COLO829 (cell line): ENCODE measurements around the gene C19orf81.

ENCODE experiments used
- DNase-seq: peaks from one replicate; pipeline ENCODE4 v3.0.0; 2012; ENCODE audit warnings: low spot score

Gene C19orf81

DNA sequence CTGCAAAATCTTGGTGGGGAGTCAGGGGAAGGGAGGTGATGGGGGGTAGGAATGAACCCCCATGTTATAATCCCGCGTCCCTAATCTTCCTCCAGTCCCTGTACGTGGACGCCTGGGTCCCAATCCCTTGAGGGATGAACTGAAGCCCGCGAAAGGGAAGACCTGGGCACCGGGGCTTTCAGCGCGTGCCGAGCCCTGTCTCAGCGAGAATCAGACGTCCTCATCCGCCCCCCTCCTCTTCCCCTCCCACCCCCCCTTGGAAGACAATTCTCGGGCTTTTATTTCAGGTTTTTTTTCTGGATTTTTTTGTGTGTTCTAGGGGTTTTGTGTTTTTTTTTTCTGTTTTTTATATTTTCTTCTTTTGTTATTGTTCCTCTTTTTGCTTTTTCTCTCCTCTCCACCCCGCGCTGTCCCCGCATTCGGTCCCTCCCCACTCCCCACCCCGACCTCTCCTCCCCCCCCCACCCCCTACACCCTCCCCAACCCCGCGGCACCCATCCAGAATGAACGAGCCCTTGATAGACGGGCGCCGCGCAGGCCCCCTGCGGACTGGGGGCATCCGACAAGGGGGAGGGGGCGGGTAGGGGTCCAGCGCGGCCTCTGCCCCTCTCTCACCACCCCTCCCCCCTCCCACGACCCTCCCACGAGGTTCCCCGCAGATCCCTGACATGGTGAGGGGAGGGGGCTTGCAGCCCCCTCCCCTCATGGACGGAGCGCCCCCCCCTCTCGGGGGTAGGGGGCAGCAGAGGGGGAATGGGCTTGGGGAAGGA, 10.3 kb downstream of the C19orf81 start:
- no peak for DNase-seq

DNA sequence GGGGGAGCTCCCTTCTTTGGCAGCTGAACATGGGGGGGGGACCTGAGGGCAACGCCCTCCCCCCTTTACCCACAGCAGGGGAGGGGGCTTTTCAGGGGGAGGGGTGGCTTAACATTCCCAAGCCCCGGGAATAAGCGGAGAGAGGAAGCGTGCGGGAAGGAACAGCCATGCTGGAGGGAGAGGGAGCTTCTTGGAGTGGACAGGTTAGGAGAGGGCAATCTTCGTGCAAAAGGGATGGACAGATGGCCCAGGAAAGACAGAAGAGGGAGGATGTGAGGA, 10.8 kb downstream of the C19orf81 start:
- DNase-seq, result no peak

DNA sequence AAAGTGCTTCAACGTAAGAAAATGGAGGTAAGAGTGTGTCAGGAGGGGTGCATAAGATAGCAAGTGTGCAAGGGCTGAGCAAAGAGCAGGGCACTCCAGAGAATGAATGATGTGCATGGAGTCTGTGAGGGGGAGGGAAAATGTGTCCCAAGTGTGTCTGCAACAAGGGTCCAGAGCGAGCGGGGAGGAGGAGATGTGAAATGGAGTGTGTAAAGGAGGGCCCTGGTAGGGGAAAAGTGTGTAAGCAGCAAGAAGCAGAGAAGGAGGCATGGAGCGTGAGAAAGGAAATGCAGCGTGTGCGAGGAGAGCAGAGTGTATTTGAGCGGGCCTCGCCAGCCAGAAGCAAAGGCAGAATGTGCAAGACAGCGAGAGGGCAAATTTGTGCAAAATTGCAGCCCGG, 11.8 kb downstream of the C19orf81 start:
- no peak for DNase-seq

DNA sequence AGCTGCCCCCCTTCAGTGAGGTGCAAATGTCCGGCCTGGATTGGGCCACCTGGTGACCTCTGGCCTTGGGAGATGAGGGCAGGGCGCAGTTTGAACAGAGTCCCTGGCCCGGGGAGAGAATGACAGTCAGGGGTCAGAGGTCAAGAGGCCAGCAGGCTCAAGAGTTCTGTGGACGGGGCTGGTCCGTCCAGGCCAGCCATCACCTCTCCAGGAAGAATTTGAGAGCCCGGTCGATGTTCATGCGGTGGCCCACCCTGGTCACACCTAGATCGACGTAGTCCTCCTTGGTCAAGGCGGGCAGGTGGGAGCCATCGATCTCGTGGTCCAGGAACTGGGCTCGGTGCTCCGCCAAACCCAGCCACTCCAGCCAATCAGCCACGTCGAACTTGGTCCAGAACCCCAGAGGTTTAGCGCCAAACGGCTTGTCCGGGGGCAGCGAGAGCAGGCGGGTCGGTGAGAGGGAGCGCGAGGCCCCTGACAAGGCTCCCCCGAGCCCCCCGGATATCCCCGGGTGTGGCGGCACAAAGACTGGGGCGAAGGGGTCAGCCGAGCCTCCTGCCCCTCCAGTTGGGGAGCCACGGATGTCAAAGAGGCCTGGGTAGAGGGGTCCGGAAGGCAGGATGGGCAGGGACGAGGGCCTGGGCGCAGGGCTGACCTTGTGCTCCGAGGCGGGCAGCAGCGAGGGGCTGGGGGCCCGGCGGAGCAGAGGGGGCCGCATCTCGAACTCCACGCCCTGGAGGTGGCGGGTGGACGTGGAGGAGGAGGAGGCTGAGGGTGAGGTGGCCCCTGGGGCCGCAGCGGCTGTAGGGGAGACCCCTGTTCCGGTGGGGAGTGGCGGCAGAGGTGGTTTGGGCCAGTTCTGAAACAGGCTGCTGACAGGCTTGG, 12.8 kb downstream of the C19orf81 start:
- no peak for DNase-seq

DNA sequence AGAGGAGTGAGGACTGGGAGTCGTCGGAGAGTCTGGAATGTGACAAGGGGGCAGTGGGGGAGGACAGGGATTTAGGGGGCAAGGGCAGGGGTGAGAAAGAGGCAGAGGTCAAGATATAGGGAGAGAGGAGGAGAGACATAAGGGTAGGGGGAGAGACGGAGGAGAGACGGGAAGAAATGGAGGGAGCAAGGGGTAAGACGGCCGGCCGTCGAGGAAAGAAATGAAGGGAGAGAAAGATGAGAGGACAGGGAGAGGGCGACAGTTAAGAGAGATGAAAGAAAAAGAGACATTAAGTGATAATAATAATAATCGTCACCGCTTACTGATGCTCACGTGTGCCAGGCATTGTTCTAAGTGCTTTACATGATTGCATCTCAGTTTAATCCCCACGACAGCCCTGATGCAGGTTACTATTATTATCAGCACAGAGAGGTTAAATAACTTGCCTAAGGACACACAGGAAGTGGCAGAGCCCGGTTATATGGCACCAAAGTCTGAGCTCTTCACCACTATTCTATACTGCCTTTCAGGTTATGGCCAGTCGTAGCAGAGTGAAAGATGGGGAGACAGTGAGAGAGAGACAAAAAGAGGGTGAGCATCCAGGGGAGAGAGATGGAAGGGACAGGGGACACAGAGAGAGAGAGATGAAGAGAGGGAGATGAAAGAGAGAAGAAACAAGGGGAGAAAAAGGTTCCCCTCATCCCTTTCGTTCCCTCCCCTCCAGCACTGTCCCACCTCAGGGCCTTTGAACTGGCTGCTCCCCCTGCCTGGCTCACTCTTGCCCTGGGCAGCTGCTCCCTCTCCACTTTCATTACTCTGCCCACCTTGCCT, 13.6 kb downstream of the C19orf81 start:
- no peak for DNase-seq

DNA sequence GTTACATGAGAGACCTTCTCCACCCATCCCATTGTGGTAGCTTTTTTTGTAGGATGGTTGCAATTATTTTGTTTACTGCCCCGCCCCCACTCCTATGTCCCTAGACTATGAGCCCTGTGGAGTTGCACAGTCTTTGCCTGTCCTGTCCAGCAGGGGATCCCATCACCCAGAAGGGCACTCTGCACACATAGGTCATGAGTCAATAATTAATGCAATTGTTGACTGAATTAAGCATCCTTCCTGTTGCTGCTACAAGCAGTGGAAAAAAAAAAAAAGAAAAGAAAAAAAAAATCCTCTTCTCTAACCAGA, 14.2 kb downstream of the C19orf81 start:
- no peak for DNase-seq

DNA sequence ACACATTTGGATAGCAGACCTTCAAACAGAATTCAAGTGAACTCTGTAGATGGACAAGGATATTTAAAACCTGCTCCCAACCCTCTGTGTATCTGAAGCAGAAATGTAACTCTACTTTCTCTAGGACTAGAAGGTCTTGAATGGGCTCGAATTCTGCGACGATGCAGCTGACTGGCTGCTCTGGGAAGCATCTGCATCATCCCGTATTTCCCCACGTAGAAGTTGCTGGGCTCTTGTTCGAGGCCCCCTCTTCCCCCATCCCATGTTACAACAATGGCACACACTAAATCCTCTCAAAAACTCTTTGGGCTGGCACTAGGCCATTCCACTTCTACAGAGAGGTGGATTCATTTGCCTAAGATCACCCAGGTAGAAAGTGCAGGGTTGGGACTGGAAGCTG, 15.0 kb downstream of the C19orf81 start:
- no peak for DNase-seq

DNA sequence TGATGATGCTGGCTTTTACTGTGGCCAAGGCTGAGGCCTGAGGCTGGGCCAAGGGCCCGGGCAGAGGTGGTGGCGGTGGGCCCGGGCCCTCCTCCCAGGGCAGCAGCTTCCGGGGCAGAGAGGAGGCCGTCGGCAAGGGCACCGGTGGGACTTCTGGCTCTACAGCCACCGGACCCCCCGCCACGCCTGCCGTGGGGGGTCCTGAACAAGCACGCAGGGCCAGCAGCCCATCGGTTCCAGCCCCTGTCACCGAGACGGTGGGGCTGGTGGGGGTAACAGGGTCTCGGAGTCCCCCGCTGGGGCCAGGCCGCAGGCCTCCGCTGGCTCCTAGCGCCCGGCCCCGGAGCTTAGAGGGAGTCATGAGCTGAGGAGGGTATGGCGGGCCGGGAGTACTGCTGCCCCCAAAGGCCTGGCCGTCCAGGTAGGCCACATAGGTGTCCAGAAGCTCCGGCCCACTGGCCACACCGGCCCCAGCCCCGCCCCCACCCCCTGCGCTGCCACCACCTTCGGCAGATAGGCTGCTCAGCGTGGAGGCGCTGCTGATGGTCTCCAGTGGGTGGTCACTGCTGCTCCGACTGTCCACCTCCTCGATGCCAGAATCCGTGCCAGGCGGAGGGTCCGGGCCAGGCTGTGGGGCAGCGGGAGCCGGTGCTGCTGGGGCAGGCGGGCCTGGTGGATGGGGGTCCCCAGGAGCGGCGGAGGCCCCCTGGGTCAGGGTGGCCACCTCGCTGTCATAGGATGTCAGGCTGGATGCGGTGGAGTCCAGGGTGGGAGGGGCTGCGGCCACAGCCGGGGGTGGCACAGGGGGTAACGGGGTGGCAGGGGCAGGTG, 17.3 kb downstream of the C19orf81 start:
- no peak for DNase-seq

DNA sequence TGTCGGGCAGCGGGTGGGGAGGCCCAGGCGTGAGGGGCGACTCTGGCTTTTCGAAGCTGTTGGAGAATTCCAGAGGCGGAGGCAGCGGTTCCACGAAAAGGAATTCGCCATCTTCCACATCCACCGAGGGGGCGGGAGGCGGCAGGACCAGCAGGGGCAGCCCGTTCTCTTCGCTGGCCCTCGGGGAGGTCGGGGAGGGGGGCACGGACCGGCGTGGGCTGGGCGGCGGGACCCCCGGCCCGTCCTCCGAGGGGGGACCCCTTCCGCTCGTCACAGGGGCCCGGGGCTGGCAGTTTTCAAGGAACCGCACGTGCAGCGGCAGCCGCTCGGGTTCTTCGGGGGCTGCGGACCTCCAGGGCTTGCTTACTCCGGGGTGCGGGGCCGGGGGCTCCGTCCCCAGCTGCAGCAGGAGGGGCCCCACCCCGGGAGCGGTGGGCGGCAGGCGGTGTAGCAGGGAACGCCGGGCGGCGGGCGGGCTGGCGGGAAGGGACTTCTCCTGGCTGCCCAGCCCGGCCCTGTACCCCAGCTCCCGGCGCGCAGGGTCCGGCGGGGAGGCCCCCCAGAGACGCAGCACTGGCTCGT, 18.0 kb downstream of the C19orf81 start:
- DNase-seq, result no peak

DNA sequence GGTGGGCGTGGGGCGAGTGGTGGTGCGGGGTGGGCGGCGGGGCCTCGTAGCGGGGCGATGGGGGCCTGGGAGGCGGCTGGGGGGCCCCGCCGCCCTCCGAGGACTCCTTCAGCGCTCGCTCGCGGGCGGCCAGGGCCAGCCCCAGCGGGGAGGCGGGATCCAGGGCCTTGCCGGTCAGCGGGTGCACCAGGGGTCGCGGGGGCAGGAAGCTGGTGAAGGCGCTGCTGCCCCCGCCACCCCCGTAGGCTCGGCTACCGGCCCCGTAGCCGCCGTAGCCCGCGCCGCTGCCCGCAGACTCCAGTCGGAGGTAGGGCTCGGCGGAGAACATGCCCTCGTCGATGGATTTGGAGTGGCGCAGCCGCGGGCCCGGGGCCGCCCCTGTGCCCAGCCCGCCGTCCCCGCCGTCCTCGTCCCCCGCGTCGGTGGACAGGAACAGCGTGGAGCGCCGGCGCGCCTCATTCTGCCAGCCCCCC, 18.6 kb downstream of the C19orf81 start:
- no peak for DNase-seq

DNA sequence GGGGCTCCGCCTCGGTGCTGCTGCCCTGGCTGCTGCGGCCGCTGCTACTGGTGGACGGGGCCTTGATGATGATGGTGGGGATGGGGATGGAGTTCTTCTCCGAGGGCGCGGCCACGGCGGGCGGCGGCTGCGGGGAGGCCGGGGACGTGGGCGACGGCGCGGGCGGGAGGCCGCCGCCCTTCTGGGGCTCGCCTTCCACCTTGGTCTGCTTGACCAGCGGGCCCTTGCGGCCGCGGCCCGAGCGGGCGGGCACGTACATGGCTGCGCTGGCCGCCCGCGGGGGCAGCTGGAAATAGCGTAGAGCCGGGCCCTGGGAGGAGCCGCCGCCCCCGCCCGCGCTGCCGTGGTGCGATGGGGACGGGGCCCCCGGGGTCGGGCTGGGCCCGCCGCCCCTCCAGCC, 19.2 kb downstream of the C19orf81 start:
- DNase-seq, result no peak

DNA sequence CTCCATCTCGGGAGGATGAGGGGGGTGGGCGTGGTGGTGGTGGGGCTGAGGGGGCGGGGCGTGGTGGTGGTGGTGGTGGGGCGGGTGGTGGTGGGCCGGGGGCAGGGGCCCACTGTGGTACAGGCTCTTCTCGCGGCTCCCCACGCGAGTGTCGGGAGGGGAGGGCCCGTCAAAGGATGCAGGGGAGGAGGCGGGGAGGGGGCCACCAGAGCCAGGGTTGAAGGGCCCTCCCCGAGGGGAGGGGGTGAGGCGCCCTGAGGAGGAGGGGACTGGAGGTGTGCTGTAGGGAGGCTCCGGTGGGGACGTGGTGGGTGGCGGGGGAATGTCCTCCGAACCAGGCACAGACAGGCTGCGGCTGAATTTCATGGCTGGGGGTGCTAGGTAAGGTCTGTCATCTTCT, 19.6 kb downstream of the C19orf81 start:
- DNase-seq, result no peak

DNA sequence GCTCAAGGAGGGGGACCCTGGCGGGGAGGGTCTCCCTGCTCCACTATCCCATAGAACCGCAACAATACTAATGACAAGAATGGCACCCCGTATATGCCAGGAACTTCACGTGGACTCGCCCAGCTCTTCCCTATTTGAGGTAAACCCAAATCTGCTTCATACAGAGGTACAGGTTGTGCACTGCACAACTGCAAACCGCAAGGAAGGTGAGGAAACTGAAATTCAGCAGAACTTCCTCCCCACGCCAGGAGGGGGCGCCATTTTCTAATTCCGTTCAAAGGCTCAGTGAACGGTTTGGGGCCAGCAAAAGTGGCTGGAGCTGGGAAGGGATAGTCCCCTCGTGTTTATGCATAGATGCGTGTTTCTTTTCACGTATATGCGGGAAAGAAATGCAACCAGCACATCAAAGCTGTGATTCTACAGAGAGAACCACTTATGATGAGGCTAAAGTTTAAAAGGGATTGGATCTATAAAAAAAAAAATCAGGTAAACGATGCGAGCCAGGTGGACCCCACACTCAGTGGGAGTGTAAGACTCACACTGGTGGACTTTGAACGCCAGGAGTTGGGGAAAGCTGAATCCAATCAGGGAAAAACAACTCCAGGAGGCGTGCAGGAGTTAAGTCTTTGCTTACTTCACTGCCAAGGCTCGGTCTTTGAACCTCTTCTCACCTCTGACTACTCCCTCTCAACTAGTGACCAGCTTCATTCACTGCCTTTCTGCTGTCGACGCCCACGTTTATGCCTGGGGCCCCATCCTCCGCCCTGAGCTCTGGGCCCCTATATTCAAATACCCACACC, 20.3 kb downstream of the C19orf81 start:
- peak; percentile 40 for DNase-seq

DNA sequence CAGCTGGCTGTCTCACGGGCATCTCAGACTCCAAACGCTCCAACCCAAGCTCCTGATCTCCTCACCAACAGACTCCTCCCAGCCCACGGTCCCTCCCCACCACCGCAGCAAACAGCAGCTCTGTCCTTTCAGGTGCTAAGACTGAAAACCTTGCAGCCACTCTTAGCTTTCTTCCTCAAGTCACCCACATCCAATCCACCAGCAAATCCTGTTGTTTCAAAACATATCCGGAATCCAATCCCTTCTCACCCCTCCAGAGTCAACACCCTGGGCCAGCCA, 20.8 kb downstream of the C19orf81 start:
- DNase-seq, result no peak

DNA sequence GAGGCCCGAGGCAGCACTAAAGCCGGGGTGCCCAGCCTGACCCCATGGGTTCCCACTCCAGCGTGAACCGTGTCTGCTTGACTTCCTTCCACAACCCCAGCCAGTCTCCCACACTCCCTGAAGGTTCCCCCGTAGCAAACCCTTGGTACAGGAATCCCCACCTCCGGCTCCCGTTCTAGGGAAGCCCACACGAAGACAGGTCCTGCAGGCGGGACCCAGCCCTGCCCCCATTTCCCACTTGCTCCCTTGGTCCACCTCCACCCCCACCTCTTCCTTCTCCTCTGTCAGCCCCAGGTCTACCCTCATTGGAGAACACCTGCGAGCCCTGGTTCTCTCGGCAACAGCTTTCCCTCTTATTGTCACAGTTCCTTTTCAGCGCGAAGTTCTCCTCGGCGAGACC, 23.9 kb downstream of the C19orf81 start:
- no peak for DNase-seq

DNA sequence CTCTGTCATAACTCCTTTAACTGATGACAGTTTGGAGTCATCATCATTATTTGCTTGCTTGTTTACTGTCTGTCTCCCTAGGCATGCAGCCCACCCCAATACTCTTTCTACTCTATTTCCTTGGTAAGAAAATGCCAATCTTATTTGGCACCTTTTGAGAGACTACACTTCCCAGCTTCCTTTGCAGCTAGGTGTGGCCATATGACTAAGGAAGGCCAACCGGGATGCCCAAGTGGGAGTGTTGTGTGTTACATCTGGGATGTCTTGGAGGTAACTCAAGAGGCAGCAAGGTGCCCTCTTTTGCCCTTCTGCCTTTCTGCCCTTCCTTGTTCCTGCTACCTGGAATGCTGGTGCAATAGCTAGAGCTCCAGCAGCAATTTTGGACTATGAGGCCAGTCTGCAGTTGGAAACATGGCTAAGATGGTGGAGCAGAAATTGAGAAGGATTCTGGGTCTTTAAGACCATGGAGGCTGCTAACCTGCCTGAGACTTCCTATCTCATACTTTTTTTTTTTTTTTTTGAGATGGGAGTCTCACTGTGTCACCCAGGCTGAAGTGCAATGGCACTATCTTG, 27.5 kb downstream of the C19orf81 start:
- DNase-seq, result no peak

DNA sequence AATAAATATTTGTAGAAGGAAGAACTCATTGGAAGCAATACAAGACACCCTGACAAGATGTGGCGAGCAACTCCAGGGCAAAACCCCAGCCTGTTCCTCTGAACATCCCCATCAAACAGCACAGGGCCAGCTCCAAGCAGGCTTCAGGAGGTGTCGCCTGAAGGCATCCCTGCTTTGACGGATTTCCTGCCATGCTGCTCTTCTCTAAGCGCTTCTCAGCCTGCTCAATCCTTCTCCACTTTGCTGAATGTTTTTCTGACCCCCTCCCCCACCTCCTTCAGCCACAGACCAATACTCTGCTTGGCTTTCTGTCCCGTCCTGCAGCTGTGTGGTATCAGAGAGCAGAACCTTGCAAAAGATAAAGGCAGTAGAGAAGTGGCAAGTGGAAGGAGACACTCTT, 28.4 kb downstream of the C19orf81 start:
- DNase-seq, result no peak

DNA sequence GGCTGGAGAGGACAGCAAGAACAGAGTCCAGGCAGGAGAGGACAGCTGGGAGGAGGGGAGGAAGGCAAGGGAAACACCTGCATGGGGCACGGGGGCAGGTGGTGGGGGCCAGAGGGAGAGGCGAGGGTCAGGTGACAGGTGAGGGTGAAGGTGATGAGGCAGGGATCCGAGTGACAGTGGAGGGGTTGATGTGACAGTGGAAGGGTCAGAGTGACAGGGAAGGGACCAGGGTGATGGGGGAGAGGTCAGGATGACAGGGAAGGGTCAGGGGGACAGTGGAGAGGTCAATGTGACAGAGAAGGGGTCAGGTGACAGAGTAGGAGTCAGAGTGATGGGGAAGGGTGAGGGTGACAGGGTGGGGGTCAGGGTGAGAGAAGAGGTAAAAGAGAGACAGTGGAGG, 29.1 kb downstream of the C19orf81 start:
- DNase-seq, result no peak

DNA sequence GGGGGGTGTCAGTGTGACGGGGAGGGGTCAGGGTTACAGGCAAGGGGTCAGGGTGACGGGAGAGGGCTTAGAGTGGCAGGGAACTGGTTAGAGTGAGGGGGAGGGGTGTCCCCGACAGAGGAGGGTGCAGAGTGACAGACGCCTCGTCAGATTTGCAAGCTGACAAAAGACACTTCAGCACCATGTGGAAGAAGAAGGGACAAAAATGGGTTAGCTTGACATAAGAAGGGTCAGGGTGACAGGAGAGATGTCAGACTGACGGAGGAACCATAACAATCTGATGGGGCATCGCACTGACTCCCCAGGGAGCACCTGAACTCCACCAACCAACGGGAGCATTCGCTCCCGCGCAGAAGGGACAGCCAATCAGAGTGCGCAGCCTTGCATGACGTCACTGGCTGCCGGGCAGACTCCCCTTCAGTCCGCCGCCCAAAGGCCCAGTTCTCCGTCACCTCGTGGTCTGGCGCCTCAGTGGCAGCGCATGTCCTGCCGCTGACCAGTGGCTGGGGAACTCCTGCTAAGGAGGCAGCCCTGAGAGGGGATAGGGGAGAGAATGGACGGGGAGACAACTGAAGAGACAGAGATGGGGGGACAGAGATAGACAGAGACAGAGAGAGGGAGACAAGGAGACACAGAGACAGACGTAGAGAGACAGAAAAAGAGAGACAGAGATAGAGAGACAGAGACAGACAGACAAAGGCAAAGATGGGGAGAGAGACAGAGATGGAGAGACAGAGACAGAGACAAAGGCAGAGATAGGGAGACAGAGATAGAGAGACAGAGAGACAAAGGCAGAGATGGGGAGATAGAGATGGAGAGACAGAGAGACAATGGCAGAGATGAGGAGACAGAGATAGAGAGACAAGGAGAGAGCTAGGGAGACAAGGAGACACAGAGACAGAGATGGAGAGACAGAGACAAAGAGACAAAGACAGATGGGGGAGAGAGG, 30.2 kb downstream of the C19orf81 start:
- DNase-seq, result peak; percentile 93
